GM19240 (cell line): ENCODE measurements around the gene IL20.
A peak's percentile ranks its signal among the peaks of the same experiment; 100 is the strongest.

Source experiments
- DNase-seq: peaks from one replicate; pipeline ENCODE4 v3.0.0; 2011; ENCODE audit warnings: low spot score; ENCODE audit not compliant: insufficient read length

The IL20 gene, protein sequence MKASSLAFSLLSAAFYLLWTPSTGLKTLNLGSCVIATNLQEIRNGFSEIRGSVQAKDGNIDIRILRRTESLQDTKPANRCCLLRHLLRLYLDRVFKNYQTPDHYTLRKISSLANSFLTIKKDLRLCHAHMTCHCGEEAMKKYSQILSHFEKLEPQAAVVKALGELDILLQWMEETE

GRCh38 chr1:206864939-206865671 lies at the start of gene IL20:
TSS of gene IL20 (plus strand) at chr1:206865623. CDS start at chr1:206865853, 230 bp downstream.
- peak; percentile 34 for DNase-seq

DNA sequence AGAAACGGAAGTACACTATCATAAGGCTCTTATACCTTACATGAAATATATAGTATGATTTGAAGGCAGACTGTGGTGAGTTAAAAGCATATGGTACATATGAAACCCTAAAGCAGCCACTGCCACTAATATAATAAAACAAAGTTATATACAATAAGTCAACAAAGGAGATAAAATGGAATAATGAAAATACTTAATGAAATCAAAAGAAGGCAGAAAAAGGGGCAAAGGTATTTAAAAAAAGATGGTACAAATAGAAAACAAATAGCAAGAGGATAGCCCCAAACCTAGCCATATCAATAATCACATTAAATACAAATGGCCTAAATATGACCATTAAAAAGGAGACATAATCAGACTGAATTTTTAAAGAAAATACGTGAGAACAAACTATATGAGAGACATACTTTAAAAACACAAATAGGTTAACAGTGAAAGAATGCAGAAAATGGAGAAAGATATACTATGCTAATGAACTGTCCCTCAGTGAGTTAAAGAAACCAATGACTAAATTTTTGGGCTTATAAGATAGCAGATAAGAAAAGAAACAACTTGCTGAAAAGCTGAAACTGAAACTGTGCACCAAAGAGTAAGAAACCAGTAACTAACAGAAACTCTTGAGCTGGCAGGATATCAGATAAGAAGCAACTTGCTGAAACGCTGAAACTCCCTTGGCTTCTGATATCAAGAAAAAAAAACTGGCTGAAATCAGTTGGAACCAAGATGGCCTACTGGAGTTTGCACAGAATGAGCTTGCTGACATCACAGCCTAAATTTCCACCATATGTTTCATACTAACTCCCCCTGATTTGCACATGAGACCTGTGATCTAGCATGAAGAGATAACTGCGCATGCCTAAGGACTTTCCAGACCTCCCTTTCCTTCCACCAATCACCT lies 48.8 kb upstream of the IL20 start:
- DNase-seq: no peak

DNA sequence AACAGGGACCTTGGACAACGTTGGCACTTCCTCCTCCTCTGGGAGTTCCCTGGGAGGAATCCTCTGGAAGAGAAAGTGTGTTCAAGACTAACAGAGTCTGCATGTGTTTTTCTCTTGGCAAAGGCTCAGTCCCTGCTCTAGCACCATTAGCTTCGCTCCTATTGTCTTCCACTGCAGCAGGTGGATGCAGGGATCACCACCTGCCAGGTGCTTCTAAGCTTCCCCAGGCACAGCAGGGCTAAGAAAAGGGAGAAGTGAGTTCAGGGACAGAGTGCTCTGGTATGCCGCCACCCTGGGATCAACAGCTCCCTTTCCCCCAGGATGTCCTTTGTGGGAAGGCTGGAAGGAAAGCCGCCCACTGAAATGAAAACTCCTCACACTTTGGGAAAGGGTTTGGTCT lies 43.9 kb upstream of the IL20 start:
- no peak for DNase-seq

- DNase-seq: no peak
Measured at GRCh38 chr1:206823727-206824126, 41.7 kb upstream of the IL20 start.

DNA sequence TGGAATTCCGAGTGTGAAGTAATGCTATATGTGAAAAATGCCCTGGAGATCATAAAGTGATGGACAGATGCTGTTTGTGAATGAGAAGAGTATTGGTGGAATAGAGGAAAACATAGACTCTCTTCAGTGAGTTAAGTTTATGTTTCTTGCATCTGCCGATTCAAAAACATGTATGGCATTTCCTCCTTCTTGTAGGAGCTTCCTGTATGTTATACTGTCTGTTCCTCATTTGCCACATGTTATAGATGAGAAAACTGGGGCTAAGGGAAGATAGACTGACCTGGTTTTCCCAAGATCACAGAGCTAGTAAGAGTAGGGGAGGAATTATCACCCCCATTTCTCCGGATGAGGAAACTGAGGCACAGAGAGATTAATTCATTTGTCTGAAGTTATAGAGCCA lies 41.1 kb upstream of the IL20 start:
- DNase-seq: no peak

GRCh38 chr1:206826394-206826793 lies 39.0 kb upstream of the IL20 start:
- DNase-seq: no peak

GRCh38 chr1:206828061-206828460 lies 37.4 kb upstream of the IL20 start:
- no peak for DNase-seq

- no peak for DNase-seq
Measured at GRCh38 chr1:206828765-206829164, 36.7 kb upstream of the IL20 start.

DNA sequence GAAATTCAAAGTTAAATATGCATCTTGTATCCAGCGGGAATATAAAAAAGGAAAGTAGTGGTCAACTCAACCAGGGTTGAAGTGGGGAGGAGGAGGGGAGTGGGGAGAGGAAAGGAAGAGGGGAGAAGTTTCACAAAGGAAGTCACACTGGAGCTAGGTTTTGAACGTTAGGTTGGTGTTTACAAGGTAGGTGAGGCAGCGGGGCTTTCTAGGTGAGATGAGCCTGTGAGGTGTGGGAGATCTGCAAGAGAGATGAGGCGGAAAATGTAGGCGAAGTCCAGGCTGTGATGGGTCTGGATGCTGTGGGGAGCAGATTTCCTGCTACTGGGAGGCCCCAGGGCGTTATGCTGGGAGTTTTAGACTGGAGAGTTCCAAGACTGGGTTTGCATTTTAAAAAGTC lies 36.1 kb upstream of the IL20 start:
- DNase-seq: no peak

- DNase-seq: no peak
Measured at GRCh38 chr1:206829875-206830274, 35.5 kb upstream of the IL20 start.

DNA sequence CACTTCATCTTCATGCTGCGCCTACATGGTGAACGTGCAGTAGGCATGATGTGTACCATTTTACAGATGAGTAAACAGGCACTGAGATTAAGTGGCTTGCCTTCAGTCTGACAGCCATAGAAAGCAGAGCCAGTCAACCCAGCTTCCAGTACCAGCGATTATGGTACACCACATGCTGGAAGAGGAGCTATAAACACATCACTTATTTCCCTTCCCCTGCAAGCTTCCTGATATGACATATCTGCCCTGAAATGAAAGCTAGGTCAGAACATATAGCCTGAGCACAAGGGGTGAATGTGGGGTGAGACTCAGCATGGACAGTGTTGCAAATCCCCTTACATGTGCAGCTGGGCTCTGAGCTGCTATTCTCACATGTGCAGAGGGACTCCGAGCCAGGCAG lies 33.8 kb upstream of the IL20 start:
- DNase-seq: no peak

DNA sequence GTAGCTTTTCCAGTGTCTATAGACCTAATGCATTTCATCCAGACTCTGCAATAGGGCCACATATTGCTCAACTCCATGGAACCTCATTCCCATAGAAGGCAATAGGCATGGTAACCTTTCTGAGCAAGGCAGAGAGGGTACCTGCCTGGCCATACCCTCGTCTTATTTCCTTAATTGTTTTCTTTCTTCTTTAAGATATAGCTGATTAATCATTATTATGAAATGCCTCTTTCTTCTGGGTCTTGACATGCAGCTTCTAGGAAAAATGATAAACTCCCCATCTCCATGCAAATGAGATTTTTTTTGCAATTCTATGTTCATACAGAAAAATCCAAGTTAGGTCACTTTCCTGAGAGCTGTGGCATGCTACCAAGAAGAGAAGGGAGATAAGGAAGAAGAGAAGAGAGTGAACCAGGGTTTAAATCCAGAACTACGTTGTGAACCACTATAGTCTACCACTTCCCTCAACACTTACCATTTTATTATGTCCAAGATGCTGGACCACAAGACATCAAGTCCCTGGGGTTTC lies 33.0 kb upstream of the IL20 start:
- DNase-seq: no peak

GRCh38 chr1:206833106-206833680 lies 32.2 kb upstream of the IL20 start:
- no peak for DNase-seq

GRCh38 chr1:206833801-206834200 lies 31.6 kb upstream of the IL20 start:
- DNase-seq: no peak

DNA sequence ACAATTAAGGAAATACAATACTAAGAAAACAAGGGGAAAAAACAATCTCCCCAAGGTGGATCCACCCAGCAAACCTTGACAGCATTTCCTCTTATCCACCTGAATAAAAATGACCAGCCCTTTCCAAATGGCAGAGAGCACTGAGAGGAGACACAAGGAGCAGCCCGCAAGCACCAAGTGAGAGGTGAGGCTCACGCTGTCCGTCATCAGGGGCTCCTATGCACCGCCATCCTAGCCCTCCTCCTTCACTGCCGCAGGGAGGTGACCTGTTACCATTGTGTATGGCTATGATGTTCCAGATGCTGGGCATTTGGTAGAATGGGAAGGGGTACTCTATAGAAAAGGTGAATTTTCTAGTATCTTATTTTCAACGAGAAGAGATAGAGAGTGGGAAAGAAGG lies 31.2 kb upstream of the IL20 start:
- no peak for DNase-seq

GRCh38 chr1:206834711-206835110 lies 30.7 kb upstream of the IL20 start:
- no peak for DNase-seq

DNA sequence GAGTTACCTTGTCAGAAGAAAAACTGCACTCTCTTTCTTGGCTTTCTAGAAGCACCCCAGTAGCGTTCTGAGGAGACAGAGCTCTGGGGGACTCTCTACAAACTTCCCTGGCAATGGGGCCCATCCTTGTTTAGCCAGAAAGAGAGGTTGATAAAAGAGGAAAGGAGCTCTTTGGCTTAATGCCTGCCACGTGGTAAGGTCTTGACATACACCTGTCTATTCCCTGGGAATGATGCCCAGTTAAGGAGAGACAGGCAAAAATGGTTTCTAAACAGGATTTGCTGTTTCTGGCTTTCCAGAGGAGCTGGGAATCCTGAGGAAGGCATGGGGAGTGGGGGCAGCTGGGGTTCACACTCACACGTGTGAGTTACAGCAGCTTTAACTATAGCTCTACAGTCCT lies 30.2 kb upstream of the IL20 start:
- no peak for DNase-seq

GRCh38 chr1:206836111-206836510 lies 29.3 kb upstream of the IL20 start:
- DNase-seq: no peak

- DNase-seq: no peak
Measured at GRCh38 chr1:206839006-206839560, 26.3 kb upstream of the IL20 start.

DNA sequence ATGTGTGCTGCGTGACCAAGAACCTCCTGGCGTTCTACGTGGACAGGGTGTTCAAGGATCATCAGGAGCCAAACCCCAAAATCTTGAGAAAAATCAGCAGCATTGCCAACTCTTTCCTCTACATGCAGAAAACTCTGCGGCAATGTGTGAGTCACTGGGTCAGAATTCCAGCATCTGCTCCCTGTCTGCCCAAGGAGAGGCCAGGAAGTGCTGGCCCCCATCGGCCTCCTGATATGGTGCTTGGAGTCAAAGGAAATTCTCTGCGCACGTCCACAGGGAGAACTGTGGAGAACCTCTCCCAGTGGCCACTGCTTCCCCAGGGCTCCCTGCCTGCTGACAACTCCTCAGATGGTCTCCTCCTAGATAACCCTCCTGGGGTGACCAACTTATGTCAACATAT lies 25.6 kb upstream of the IL20 start:
- DNase-seq: no peak

- DNase-seq: no peak
Measured at GRCh38 chr1:206841609-206842323, 23.7 kb upstream of the IL20 start.
